Dermis microvascular lymphatic vessel endothelial cell (primary cell): Measurements from ENCODE around the gene RALGPS2. TPM values are rescaled to one million over a fixed set of nuclear protein-coding genes. Genes with fewer than 3 reads are reported as not detected.
"Not testable (repeated sequence)": the region's sequence is repeated elsewhere in the genome, so short reads cannot be mapped to it uniquely, and the experiment has no call there.

ENCODE experiments used
- DNase-seq, 2 donors: peaks; one replicate each; pipeline versions ENCODE4 v3.0.0 to v3.0.0-alpha.2; 2010; ENCODE audit warnings: low read depth in 2 of 2
- total RNA-seq: library from RNA; depleted of rRNA; stranded (reverse); fragments of >200 nt; gene quantifications from 2 replicates; pipeline ENCODE4 v1.2.1, GENCODE V29; 2014

The RALGPS2 gene
- total RNA-seq, 1 donor from 2014 or later, result 22.5 TPM

DNA sequence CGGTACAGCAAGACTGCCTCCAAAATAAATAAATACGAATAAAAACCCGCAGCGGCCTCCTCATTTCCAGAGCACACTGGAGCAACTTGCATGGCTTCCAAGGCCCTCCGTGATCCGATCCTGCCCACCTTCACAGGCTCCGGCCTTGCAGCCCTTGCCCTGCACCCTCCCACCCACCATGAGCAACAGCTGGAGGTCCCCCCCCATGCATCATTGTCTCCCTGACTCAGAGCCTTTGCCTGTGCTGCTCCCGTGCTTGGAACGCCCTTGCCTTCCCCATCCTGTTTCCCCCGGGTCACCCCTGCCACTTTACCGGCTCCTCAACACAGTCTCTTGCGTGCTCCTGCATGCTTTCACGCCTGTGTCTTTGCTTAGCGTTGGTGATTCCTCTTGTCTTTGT is 216.8 kb downstream of the RALGPS2 start:
- DNase-seq, result no peak

DNA sequence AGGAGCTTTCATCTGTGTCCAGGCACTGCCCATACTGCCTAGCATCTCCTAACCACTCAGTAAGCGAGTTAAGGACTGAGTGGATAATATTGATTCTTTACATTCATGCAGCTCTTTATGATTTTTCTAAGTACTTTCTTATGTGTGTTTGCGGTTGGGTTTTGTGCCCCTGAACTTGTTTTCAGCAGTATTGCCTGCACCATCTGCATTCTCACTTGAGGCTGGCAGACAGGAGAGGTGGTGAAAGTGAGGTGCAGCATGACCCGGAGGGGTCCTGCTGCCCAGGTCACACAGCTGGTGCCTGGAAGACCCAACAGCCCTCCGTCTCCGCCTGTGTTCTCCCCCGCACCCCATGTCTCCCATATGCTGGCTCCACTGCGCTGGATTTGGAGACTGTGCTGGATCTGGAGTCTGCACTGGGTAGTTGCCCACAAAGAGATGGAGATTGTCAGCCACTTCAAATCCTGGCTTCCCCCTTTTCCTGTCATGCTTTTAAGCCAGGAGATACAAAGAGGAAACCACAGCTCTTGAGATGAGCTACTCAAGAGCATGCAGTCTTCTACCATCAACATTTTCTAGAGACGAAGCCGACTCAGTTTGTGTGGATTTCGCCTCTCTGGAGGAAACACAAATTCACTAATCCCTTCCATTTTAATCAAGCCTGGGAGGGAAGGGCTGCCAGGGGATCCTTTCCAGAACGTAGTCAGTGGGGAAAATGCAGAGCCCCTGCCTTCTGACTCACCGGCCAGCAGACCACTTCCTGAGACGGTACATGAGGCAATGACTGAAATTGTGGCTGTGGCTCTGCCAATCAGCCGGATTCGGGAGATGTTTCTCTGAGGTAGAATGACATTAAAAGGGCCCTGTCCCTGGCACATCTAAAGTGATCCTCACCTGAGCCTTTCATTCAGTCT is 217.5 kb downstream of the RALGPS2 start:
- DNase-seq, result no peak

DNA sequence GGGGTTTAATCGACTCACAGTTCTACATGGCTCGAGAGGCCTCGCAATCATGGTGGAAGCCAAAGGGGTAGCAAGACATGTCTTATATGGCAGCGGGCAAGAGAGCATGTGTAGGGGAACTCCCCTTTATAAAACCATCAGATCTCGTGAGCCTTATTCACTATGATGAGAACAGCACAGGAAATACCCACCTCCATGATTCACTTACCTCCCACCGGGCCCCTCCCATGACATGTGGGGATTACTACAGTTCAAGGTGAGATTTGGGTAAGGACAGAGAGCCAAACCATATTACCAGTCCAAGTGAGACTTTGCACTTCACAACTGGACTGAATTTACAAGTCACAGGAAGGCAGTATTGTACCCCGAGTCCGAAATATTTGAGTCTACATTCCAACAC is 219.7 kb downstream of the RALGPS2 start:
- no peak for DNase-seq

DNA sequence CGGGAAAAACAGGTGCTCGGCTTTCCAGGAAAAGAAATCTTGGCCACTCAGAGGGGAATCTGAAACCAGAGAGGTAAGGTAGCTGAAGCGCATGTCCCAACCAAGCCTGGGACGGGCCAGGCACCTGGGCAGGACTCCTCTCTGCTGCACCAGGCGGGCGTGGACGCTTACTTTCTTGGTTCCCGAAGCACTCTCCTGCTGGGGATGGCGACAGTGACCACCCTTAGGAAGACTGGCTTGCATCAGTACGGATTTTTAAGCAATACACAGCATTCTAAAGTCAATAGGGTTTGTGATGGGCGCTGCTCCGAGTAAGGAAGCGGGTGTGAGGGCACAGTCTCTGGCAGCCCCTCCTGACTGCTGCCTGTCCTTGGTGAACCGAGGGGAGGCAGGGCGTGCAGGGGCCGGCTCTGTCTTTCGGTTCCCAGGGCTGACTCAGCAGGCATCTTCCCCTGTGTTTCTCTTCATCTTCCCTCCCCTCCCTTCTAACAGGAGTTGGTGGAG is 220.8 kb downstream of the RALGPS2 start:
- DNase-seq, result no peak

DNA sequence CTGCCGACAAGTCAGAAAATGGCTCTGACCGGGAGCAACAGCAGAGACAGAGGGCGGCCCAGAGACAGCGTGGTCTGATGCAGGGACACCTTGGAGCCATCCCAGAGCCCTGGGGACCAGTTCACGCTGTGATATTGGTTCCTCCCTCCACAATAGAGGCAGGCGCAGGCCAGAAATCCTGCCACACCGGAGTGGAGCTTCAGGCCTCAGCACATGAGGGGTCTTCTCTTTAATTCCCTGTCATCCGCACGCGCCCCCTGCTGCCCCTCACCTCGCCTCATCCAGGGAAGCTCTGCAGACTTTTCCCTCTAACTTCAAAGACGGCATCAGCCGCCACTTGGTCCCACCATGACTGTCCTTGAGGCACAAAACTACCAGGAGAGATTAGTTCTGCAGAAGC is 221.4 kb downstream of the RALGPS2 start:
- no peak for DNase-seq

DNA sequence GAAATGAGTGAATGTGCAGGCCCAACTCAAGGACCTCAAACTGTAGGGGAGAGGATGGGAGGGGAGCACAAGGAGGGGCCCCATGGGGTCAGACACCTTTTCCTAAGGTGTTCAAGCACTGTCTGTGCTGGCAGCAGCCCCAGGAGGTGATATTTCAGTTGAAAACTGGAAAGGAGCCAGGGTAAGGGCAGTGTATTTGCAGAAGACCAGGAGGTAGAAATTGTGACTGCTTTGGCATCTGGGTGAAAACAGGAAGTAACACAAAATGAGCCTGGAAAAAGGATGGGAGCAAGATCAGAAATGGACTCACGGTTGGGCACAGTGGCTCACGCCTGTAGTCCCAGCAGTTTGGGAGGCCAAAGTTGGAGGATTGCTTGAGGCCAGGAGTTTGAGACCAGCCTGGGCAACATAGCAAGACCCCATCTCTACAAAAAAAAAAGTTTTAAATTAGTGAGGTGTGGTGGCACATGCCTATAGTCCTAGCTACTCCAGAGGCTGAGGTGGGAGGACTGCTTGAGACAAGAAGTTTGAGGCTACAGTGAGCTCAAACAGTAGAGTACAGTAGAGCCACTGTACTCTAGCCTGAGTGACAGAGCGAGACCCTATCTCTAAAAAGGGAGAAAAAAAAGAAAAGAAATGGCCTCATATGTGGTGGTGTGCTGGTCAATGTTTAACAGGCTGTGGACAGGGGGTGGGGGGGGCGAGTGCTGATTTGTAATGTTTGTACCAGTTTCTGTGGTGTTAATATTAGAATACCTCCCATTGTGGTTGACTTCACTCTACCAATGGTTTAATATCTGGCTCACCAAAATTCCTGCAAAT is 222.0 kb downstream of the RALGPS2 start:
- DNase-seq, result no peak

DNA sequence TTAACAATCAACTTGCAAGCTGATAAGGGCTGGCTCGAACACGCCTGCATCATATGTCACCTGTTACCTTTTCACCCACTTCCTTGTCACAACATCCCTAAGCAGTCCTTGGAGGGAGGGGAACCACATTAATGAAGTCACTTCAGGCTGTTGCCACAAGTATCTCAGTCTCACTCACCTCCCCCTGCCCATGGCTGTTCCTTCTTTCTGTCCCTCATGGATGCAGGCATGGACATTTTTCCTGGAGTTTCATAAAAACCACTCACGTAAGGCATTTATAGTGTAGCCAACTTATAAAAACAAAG is 222.6 kb downstream of the RALGPS2 start:
- no peak for DNase-seq

DNA sequence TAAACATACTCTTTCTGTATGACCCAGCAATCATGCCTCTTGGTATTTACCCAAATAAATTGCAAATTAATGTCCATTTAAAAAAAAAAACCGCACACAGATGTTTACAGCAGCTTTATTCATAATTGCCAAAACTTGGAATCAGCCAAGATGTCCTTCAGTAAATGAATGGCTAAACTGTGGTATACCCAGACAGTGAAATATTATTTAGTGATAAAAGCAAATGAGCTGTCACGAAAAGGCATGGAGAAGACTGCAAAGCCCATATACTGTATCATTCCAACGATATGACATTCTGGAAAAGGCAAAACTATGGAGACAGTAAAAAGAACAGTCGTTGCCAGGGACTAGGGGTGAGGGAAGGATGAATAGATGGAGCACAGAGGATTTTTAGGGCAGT is 223.6 kb downstream of the RALGPS2 start:
- no peak for DNase-seq

DNA sequence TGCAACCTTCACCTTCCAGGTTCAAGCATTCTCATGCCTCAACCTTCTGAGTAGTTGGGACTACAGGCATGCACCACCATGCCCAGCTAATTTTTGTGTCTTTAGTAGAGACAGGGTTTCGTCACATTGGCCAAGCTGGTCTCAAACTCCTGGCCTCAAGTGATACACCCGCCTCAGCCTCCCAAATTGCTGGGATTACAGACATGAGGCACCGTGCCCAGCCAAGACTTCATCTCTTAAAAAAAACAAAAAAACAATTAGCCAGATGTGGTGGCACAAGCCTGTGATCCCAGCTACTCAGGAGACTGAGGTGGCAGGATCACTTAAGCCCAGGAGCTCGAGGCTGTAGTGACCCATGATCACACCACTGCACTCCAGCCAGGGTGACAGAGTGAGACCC is 224.8 kb downstream of the RALGPS2 start:
- DNase-seq, result not testable (repeated sequence)

DNA sequence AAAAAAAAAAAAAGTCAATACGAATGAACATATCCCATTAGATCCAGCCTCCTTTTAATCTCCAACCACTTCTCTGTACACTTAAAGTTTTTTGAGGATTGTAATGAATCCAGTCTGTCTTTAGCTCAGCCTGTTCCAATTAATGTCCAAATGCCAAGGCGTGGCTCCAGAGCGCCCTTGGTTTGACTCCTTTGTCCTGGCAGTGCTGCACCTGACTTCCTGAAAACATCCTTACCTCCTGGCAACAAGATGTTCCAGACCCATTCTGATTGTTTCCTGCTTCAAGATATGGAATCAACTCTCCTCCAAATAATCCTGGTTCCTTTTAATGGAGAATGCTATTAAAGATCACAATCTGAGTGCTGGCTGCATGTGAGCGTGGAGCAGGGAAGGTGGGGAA is 226.6 kb downstream of the RALGPS2 start:
- no peak for DNase-seq

DNA sequence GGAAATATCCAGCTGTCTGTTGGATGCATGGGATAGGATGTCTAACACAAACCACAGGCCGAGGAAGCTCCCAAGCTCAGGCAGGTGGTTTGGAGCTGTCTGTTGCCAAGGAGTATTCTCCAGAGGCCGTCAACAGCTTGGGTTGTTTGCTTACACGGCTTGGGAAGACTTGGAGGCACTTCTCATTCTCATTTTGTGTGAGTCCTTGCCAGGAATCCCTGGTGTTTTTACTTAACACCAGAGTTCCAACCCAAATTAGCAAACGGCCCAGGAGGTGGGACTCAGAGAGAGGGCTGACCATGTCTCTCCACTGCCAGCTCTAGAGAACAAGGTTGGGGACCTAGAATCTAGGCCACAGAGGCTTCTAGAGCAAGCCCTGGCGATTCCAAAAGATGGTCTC is 228.0 kb downstream of the RALGPS2 start:
- no peak for DNase-seq

DNA sequence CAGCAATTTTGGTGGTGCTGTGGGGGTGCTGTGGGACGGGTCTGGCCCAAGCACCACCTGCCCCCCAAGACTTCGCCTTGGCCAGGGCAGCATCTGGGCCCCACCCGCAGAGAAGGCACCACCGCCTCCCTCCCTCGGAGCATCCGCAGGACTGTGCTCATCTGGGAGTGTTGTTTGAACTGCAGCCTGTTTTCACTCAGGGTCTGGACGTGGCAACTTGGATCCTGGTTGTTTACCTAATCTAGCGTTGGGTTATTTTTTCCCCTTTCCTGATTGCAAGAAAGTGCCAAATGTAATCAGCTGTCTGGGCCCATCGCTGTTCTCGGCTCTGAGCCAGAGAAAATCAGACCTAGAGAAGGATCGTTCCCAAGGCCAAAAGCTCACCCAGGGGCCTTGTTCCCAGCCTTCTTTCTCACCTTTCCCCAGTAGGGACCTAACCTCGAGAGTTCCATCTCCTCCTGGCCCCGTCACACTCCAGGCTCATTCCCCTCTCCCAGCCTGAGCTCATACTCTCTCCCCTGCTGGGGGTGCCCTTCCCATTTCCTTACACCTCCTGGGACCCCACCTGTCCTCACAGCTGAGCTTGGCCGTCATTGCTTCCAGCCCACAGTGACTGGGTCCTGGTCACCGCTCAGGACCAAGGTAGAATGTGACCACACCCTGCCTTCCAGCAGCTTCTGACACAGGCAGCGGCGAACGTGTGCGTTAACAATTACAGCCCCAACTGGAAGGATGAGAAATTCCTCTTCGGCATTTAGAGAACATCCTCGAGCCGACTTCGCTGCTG is 228.7 kb downstream of the RALGPS2 start:
- no peak for DNase-seq

DNA sequence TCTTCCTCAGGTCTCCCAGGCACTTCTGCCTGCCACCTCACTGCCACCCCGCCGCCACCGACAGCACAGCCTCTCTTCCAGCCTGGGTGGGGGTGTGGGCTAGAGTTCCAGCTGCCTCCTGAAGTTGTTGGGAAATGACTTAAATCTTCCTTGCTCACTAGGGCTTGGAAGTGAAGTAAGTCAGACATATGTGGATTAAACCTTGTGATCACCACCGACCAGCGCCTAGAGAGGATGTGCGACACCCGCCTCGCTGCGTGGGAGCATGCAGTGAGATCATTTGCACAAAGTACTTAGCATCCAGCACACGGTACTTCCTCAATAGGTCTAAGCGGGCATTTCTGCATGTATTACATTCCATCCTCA is 229.3 kb downstream of the RALGPS2 start:
- no peak for DNase-seq

DNA sequence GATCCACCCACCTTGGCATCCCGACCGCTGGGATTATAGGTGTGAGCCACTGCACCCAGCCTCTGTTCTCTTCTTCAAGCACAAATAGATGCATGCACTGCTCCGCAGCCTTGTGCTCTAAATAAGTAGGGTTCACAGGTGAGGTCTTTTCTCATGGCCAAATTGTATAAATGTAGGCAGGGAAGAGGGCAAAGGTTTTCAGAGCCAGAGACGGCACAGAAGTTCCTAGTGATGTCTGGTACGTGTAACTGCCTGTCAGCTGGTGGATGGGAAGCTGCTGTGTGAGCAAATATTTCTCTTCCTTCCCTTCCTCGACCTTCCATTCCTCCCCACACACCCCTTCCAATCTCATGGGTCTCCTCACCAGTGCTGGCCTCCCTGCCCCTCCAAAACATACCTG is 229.9 kb downstream of the RALGPS2 start:
- DNase-seq, result no peak

DNA sequence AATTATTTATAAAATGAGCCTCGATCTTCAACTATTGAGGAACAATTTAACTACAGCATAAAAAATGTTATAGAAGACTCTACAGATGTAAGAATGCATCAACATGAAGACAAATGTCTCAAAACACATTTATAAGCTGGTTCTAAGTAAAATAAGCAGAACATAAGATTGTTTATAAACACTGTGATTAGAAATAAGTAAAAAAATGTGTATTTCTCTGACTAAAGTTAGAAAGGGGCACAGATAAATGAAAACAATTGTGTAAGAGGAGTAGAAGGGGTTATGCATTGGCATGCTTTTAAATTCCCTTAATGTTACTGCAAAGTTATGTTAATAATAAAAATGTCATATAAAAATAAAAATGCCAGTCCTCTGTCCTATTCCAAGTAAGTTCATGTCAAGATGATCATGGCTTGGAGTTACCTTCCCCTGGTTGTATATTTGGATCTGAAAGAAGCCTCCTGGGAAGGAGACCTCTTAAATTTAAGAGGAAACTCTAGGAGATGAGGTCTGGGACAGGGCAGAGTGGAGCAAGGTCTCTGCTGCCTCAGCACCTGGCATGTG is 230.4 kb downstream of the RALGPS2 start:
- no peak for DNase-seq

DNA sequence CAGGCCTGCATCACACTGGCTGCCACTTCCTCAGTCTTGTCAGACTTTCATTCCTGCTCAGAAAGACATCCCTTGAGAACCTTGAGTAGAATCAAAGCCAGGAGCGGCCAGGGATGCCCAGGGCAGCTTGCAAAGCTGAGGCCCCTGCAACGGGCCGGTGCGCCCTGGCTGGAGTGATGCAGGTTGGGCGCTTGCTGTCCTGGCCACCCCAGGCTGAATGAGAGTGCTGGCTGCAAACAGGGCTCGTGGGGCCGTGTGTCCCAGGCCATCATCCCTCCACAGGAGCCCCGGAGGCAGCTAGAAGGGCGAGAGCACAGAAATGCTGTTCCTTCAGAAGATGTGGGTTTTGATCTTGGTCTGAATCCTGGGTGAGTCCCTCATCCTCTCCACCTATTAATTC is 233.4 kb downstream of the RALGPS2 start:
- DNase-seq, result no peak

DNA sequence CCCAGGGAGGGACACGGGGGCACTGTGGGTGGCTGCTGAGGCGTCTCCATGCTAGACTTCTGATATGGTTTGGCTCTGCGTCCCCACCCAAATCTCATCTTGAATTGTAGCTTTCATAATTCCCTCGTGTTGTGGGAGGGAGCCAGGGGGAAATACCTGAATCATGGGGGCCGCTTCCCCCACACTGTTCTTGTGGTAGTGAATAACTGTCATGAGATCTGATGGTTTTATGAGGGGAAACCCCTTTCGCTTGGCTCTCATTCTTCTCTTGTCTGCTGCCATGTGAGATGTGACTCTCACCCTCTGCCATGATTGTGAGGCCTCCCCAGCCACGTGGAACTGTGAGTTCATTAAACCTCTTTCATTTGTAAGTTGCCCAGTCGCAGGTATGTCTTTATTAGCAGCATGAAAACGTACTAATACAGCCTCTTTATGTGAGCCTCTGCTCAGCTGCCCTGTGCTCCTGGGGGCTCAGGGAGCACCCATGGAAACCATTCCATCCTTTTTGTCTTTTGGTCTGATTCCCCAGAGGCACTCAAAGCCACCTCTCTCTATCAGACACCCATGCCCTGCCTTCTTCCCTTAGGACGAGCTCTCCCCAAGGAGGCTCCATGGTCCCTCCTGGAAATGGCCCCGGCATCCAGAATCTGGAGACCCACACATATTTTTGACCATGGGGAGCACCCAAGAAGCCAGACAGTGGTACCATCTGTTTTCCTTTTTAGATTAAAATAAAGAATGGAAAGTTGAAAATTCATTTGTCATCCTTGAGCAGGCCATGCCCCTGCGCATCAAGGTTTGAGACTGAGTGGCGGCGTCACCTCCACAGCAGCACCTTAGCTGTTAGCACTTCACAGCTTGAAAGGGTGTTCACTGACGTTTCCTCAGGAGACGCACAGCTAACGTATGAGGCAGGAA is 234.8 kb downstream of the RALGPS2 start:
- DNase-seq, result no peak

DNA sequence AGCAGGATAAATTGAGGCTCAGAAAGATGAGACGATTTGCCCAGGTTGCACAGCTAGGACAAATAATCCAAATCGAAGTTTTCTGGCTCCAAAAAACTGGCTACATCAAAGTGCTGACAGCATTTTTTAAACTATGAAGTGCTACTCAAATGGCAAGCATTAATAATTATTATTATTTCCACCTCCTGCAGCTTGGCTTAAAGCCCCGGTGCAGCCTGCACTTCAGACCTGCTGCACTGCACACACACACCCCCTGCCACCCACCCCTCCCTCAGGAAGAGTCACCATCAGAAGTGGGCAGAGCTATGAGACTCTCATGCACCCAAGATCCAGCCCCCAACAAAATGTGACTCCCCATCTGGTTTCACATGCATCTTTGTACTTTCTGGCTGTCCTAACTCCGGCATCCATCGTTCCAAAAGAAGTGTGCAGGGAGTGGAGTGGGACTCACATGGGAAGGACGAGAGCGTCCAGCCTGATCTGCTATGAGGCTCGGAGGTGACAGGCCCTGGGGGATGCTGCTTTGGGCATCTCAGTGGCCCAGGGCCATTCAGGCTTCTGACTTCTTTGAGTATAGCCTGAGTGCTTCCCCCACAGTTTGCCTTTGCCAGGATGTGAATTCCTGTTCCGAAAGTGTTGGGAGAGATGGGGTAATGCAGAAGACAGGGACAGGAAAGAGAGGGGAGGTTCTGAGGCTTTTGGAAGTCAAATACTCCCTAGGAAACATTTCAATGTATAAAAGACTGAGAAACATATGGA is 235.6 kb downstream of the RALGPS2 start:
- no peak for DNase-seq

DNA sequence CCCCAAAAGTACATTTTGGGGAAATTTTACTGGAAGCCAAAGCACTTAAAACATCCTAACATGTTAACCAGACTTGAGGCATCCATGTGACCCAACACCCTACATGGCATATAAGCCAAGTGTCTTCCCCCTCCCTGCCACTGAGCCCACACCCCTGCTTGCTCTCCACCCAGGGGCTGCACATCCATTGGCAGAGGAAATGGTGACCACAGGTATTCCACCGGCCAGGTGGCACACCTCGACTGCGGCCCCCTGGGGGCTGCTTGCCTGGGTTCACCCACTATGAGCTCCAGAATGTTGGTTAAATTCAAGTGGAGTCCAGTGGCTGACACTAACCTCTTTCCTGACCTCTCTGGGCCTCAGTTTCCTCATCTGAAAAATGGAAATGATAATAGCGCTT is 236.3 kb downstream of the RALGPS2 start:
- no peak for DNase-seq

DNA sequence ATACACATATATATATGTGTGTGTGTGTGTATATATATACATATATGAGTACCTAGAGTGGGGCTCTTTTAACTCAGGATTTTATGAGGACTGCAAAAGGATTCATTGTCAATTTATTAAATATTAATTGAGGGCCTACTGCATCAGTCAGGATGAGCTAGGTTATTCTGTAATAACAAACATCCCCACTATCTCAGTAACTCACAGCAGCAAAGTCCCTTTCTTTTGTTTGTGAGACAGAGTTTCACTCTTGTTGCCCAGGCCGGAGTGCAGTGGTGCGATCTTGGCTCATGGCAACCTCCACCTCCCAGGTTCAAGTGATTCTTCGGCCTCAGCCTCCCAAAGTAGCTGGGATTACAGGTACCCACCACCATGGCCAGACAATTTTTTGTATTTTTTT is 236.8 kb downstream of the RALGPS2 start:
- DNase-seq, result no peak
